Measurements from ENCODE around the gene FBXO44.

The FBXO44 gene

GRCh38 chr1:11682799-11683198, 28.1 kb downstream of the FBXO44 start:
- in situ Hi-C loops (cut with HindIII; ENCODE audit: low sequenced_read_pairs): no loop called here

- in situ Hi-C loops (cut with HindIII; ENCODE audit: low sequenced_read_pairs): no loop called here
Measured at GRCh38 chr1:11684070-11684469, 29.4 kb downstream of the FBXO44 start.

GRCh38 chr1:11685210-11685752, 30.6 kb downstream of the FBXO44 start:
- in situ Hi-C loops (cut with HindIII; ENCODE audit: low sequenced_read_pairs): no loop called here

- in situ Hi-C loops (cut with HindIII; ENCODE audit: low sequenced_read_pairs): no loop called here
Measured at GRCh38 chr1:11688506-11688905, 33.8 kb downstream of the FBXO44 start.

GRCh38 chr1:11690397-11691301, 36.0 kb downstream of the FBXO44 start:
- in situ Hi-C loops (cut with HindIII; ENCODE audit: low sequenced_read_pairs): no loop called here

- in situ Hi-C loops (cut with HindIII; ENCODE audit: low sequenced_read_pairs): no loop called here
Measured at GRCh38 chr1:11691302-11691914, 36.7 kb downstream of the FBXO44 start, which contains the start of gene DRAXIN. Gene DRAXIN (plus strand): TSS chr1:11691710. CDS start chr1:11706259, 14,549 bp downstream.

- in situ Hi-C loops (cut with HindIII; ENCODE audit: low sequenced_read_pairs): no loop called here
Measured at GRCh38 chr1:11691928-11692711, 37.4 kb downstream of the FBXO44 start.

GRCh38 chr1:11693024-11693590, 38.4 kb downstream of the FBXO44 start:
- in situ Hi-C loops (cut with HindIII; ENCODE audit: low sequenced_read_pairs): no loop called here

GRCh38 chr1:11693917-11694316, 39.2 kb downstream of the FBXO44 start:
- in situ Hi-C loops (cut with HindIII; ENCODE audit: low sequenced_read_pairs): no loop called here

GRCh38 chr1:11695861-11696260, 41.2 kb downstream of the FBXO44 start:
- in situ Hi-C loops (cut with HindIII; ENCODE audit: low sequenced_read_pairs): no loop called here

- in situ Hi-C loops (cut with HindIII; ENCODE audit: low sequenced_read_pairs): no loop called here
Measured at GRCh38 chr1:11697188-11697892, 42.7 kb downstream of the FBXO44 start.

GRCh38 chr1:11697893-11698210, 43.2 kb downstream of the FBXO44 start:
- in situ Hi-C loops (cut with HindIII; ENCODE audit: low sequenced_read_pairs): no loop called here

- in situ Hi-C loops (cut with HindIII; ENCODE audit: low sequenced_read_pairs): no loop called here
Measured at GRCh38 chr1:11700601-11701467, 46.2 kb downstream of the FBXO44 start.

- in situ Hi-C loops (cut with HindIII; ENCODE audit: low sequenced_read_pairs): no loop called here
Measured at GRCh38 chr1:11701551-11701961, 46.9 kb downstream of the FBXO44 start.

GRCh38 chr1:11701981-11702803, 47.5 kb downstream of the FBXO44 start:
- in situ Hi-C loops (cut with HindIII; ENCODE audit: low sequenced_read_pairs): no loop called here

- in situ Hi-C loops (cut with HindIII; ENCODE audit: low sequenced_read_pairs): no loop called here
Measured at GRCh38 chr1:11703357-11704193, 48.9 kb downstream of the FBXO44 start.

- in situ Hi-C loops (cut with HindIII; ENCODE audit: low sequenced_read_pairs): no loop called here
Measured at GRCh38 chr1:11704194-11704529, 49.5 kb downstream of the FBXO44 start.

Measured in DLD1 (cell line).